ENCODE measurements around the gene ZSWIM5.
A peak's percentile ranks its signal among the peaks of the same experiment; 100 is the strongest.
"Not testable (repeated sequence)": the region's sequence is repeated elsewhere in the genome, so short reads cannot be mapped to it uniquely, and the experiment has no call there.

ZSWIM5 gene

GRCh38 chr1:45084562-45084961 lies 121.8 kb downstream of the ZSWIM5 start:
- DNase-seq = no peak

GRCh38 chr1:45079533-45079932 lies 126.9 kb downstream of the ZSWIM5 start:
- DNase-seq = no peak

- DNase-seq = not testable (repeated sequence)
Observed at GRCh38 chr1:45076959-45077358, 129.4 kb downstream of the ZSWIM5 start.

- DNase-seq = no peak
Observed at GRCh38 chr1:45071567-45071966, 134.8 kb downstream of the ZSWIM5 start.

- DNase-seq = no peak
Observed at GRCh38 chr1:45067806-45068205, 138.6 kb downstream of the ZSWIM5 start.

GRCh38 chr1:45065083-45065482 lies 141.3 kb downstream of the ZSWIM5 start:
- no peak for DNase-seq

- not testable (repeated sequence) for DNase-seq
Observed at GRCh38 chr1:45062463-45062862, 143.9 kb downstream of the ZSWIM5 start.

- DNase-seq = no peak
Observed at GRCh38 chr1:45059829-45060228, 146.6 kb downstream of the ZSWIM5 start.

- no peak for DNase-seq
Observed at GRCh38 chr1:45057542-45057941, 148.9 kb downstream of the ZSWIM5 start.

- DNase-seq = peak in 1 of 5 donors; percentile 13
Observed at GRCh38 chr1:45051005-45051772, 155.2 kb downstream of the ZSWIM5 start.

GRCh38 chr1:45047032-45047431 lies 159.4 kb downstream of the ZSWIM5 start:
- no peak for DNase-seq

GRCh38 chr1:45044916-45045315 lies 161.5 kb downstream of the ZSWIM5 start:
- DNase-seq = no peak

- DNase-seq = no peak
Observed at GRCh38 chr1:45043094-45043493, 163.3 kb downstream of the ZSWIM5 start.

- no peak for DNase-seq
Observed at GRCh38 chr1:45040297-45040696, 166.1 kb downstream of the ZSWIM5 start.

- no peak for DNase-seq
Observed at GRCh38 chr1:45038661-45039364, 167.6 kb downstream of the ZSWIM5 start.

GRCh38 chr1:45038240-45038639 lies 168.2 kb downstream of the ZSWIM5 start:
- no peak for DNase-seq

GRCh38 chr1:45037456-45037855 lies 168.9 kb downstream of the ZSWIM5 start:
- DNase-seq = no peak

- DNase-seq = no peak
Observed at GRCh38 chr1:45035631-45036301, 170.6 kb downstream of the ZSWIM5 start.

GRCh38 chr1:45033356-45033755 lies 173.0 kb downstream of the ZSWIM5 start:
- DNase-seq = peak in 1 of 5 donors; percentile 17

GRCh38 chr1:45032837-45033236 lies 173.6 kb downstream of the ZSWIM5 start:
- DNase-seq = no peak

- peak in 1 of 5 donors; percentile 13 for DNase-seq
Observed at GRCh38 chr1:45026446-45026845, 180.0 kb downstream of the ZSWIM5 start.

- DNase-seq = no peak
Observed at GRCh38 chr1:45023663-45024062, 182.7 kb downstream of the ZSWIM5 start.

- peak in 4 of 5 donors; percentile 30 to 56 (median 42) for DNase-seq
Observed at GRCh38 chr1:45018599-45019230, 187.7 kb downstream of the ZSWIM5 start.

Measured in T-helper 1 cell (primary cell).